ENCODE measurements around the gene ADARB1.
"Not testable (repeated sequence)": the region's sequence is repeated elsewhere in the genome, so short reads cannot be mapped to it uniquely, and the experiment has no call there.

ADARB1 gene

DNA sequence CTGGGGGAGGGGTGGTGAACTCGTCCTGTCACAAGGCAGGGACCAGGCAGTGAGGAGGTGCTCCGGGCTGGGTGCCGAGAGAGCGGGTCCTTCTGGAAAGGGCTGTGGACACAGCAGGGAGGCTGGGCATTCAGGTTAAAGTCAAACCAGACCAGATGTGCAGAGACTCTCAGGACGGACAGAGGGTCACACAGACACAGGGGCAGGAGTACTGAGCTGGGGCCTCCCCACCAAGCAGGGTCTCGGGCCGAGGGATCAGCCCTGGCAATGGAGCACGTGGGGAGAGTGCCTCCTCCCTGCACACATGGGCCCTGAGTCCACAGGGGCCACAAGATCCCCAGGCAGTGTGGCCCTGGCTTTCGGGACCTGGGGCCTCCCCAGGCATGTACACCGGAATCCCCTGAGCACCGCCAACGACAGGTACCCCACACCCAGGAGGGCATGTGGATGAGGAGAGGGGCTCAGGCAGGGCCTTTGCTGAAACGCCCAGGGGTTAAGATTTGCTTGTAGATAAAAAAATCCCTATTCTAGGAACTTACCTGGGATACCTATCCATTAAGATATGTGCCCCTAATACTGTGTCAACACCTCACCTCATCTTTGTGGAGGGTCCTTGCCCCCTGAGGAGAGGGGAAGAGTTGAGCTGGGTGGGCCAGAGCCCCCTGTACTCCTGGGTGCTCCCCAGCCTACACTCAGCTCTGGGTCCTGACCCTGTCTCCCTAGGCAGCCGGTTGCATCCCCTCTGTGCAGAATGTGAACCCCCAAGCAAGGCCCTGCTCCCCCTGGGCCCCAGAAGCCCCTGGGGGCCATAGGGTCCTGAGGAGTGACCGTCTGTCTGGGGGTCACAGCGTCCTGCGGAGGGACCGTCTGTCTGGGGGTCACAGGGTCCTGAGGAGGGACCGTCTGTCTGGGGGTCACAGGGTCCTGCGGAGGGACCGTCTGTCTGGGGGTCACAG lies 46.9 kb upstream of the ADARB1 start:
- H3K79me2 ChIP-seq (ENCODE audit: insufficient read depth, low read length), result no peaks in the 10 kb centered on the region
- H2AFZ ChIP-seq (ENCODE audit: low read depth, low read length, severe bottlenecking), result no peak overlapping the region
- H4K20me1 ChIP-seq (ENCODE audit: low read depth, low read length), result no peaks in the 10 kb centered on the region
- H3K27me3 ChIP-seq (ENCODE audit: low read length), result no peaks in the 10 kb centered on the region
- H3K4me3 ChIP-seq (ENCODE audit: insufficient read depth, low read length, poor library complexity, severe bottlenecking), result no peak overlapping the region
- no peak for TF ChIP-seq EZH2phosphoT487 (conservative IDR thresholded peaks at IDR 0.05; ENCODE audit: low read length)
- TF ChIP-seq, protein P1, sequence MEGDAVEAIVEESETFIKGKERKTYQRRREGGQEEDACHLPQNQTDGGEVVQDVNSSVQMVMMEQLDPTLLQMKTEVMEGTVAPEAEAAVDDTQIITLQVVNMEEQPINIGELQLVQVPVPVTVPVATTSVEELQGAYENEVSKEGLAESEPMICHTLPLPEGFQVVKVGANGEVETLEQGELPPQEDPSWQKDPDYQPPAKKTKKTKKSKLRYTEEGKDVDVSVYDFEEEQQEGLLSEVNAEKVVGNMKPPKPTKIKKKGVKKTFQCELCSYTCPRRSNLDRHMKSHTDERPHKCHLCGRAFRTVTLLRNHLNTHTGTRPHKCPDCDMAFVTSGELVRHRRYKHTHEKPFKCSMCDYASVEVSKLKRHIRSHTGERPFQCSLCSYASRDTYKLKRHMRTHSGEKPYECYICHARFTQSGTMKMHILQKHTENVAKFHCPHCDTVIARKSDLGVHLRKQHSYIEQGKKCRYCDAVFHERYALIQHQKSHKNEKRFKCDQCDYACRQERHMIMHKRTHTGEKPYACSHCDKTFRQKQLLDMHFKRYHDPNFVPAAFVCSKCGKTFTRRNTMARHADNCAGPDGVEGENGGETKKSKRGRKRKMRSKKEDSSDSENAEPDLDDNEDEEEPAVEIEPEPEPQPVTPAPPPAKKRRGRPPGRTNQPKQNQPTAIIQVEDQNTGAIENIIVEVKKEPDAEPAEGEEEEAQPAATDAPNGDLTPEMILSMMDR (IDR thresholded peaks at IDR 0.05; ENCODE audit: insufficient read depth, low read length, poor library complexity, severe bottlenecking), result no peak
- no peaks in the 10 kb centered on the region for H3K9me2 ChIP-seq (replicated peaks; ENCODE audit: insufficient read depth, low read length)
- no peaks in the 10 kb centered on the region for H3F3A ChIP-seq (ENCODE audit: insufficient read depth)
- no peak overlapping the region for H3K27ac ChIP-seq (ENCODE audit: low read depth, low read length)
- H3K4me2 ChIP-seq (ENCODE audit: low read depth, low read length, poor library complexity, severe bottlenecking), result no peak overlapping the region
- H3K36me3 ChIP-seq (ENCODE audit: low read length), result no peaks in the 10 kb centered on the region
- no peak overlapping the region for H3K9ac ChIP-seq (ENCODE audit: low read length)
- peaks cover 4% of the 10 kb centered on the region; the same call in 1 of the 2 replicates for H3K9me3 ChIP-seq (ENCODE audit: insufficient read depth, low read length)

DNA sequence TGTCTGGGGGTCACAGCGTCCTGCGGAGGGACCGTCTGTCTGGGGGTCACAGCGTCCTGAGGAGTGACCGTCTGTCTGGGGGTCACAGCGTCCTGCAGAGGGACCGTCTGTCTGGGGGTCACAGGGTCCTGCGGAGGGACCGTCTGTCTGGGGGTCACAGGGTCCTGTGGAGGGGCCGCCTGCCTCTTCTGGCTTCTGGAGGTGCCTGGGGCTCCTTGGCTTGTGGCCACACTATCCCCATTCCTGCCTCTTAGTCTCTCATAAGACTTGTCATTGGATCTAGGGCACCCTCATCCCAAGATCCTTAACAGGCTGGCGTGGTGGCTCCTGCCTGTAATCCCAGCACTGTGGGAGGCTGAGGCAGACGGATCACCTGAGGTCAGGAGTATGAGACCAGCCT lies 45.7 kb upstream of the ADARB1 start:
- not testable (repeated sequence) for H4K20me1 ChIP-seq (ENCODE audit: low read depth, low read length); H3K4me2 ChIP-seq (ENCODE audit: low read depth, low read length, poor library complexity, severe bottlenecking); H3K4me3 ChIP-seq (ENCODE audit: insufficient read depth, low read length, poor library complexity, severe bottlenecking); H3K79me2 ChIP-seq (ENCODE audit: insufficient read depth, low read length); H3K9me2 ChIP-seq (replicated peaks; ENCODE audit: insufficient read depth, low read length); H3K36me3 ChIP-seq (ENCODE audit: low read length); H3K27ac ChIP-seq (ENCODE audit: low read depth, low read length); H3K27me3 ChIP-seq (ENCODE audit: low read length); H3F3A ChIP-seq (ENCODE audit: insufficient read depth); H3K9me3 ChIP-seq (ENCODE audit: insufficient read depth, low read length); H2AFZ ChIP-seq (ENCODE audit: low read depth, low read length, severe bottlenecking); H3K9ac ChIP-seq (ENCODE audit: low read length)

DNA sequence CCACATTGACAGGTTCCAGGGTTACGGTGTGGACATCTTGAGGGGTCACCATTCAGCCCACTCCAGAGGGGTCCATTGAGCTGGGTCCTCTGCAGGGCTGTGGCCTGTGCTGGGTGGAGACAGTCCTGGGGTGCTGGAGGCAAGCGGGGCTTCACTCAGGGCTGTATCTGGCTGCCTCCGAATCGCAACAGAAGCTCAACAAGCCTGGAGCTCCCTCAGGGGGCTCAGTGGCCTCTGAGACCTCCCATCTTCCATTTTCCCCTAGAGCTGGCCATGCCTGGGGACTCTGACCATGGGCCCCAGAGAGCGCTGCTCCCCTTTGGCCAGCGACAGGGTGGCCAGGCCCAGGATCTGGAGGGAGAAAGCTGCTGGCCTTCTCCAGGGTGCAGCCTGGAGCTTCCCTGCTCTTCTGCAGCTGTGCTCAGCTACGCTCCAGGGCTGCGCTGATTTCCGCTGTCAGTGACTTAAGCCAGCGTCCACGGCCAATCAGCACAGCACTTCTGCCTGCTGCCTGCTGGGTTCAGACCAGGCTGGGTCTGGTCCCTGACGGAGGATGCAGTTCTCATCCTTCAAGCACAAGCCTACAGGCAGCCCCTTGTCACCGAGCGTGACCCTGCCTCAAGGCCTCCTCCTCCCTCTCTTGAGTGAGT lies 45.0 kb upstream of the ADARB1 start:
- Histone ChIP-seq H3K4me3 (ENCODE audit: insufficient read depth, low read length, poor library complexity, severe bottlenecking) (no peak overlapping the region), H4K20me1 (ENCODE audit: low read depth, low read length) (no peaks in the 10 kb centered on the region), H3K27me3 (ENCODE audit: low read length) (no peaks in the 10 kb centered on the region), H3K9me2 (replicated peaks; ENCODE audit: insufficient read depth, low read length) (no peaks in the 10 kb centered on the region), H3K27ac (ENCODE audit: low read depth, low read length) (no peak overlapping the region), H3K4me2 (ENCODE audit: low read depth, low read length, poor library complexity, severe bottlenecking) (no peak overlapping the region), H3K9me3 (ENCODE audit: insufficient read depth, low read length) (no peaks in the 10 kb centered on the region), H3F3A (ENCODE audit: insufficient read depth) (no peaks in the 10 kb centered on the region), H3K36me3 (ENCODE audit: low read length) (no peaks in the 10 kb centered on the region), H2AFZ (ENCODE audit: low read depth, low read length, severe bottlenecking) (no peak overlapping the region), H3K79me2 (ENCODE audit: insufficient read depth, low read length) (no peaks in the 10 kb centered on the region), H3K9ac (ENCODE audit: low read length) (no peak overlapping the region)
- TF ChIP-seq EZH2phosphoT487 (conservative IDR thresholded peaks at IDR 0.05; ENCODE audit: low read length), result no peak
- TF ChIP-seq, protein P1 (IDR thresholded peaks at IDR 0.05; ENCODE audit: insufficient read depth, low read length, poor library complexity, severe bottlenecking), result no peak

All from SU-DHL-6 (cell line).